Ovary (tissue), 9 donors: Measurements from ENCODE around the gene SAMD5. TPM values are rescaled to one million over a fixed set of nuclear protein-coding genes. Genes with fewer than 3 reads are reported as not detected.

Source experiments
- DNase-seq, 5 donors: peaks; one replicate each; pipeline ENCODE4 v3.0.0-alpha.2; 2019 to 2020
- H3K27ac ChIP-seq, 2 donors: fragments of 200-600 bp; one replicate each; pipeline versions ENCODE4 v1.5.1 to v1.8.0; 2019 to 2022
- H3K27me3 ChIP-seq: fragments of 200-600 bp; one replicate; pipeline ENCODE4 v1.8.0; 2022
- H3K36me3 ChIP-seq: fragments of 200-600 bp; sonication (generic); one replicate; pipeline ENCODE4 v1.5.1; 2019
- H3K4me1 ChIP-seq: one replicate; pipeline ENCODE4 v1.8.1; 2013; ENCODE audit warnings: mild to moderate bottlenecking, moderate library complexity; ENCODE audit not compliant: insufficient read depth
- H3K4me3 ChIP-seq: fragments of 200-600 bp; sonication (generic); one replicate; pipeline ENCODE4 v1.5.1; 2017
- H3K9me3 ChIP-seq, 2 donors: fragments of 200-600 bp in 1 of 2; sonication (generic) in 1 of 2; one replicate each; pipeline versions ENCODE4 v1.5.1 to v1.8.1; 2013 to 2019; ENCODE audit warnings: mild to moderate bottlenecking in 1 of 2, moderate library complexity in 1 of 2
- EP300 ChIP-seq: sonication (generic); formaldehyde crosslinking; IDR thresholded peaks from one replicate; pipeline ENCODE4 v1.6.1; 2017; ENCODE audit warnings: antibody characterized with exemption
- POLR2A ChIP-seq: fragments of 450-650 bp; IDR thresholded peaks from one replicate; pipeline ENCODE4 v1.6.1; 2017; ENCODE audit warnings: antibody characterized with exemption, mild to moderate bottlenecking, moderate library complexity
- WGBS, 3 donors: extraction: QIAGEN DNeasy Blood & Tissue Kit in 1 of 3; methylation state at CpG; one replicate each; pipeline versions ENCODE4 v1.1.5 to v1.1.7; 2013 to 2017; 5-methylcytosine and 5-hydroxymethylcytosine counted together
- intact Hi-C, 4 donors: fragments of 100-400 bp; cut with DNase I; formaldehyde crosslinking; loops; one replicate each; pipeline versions ENCODE4 v1.11.0 to v1.15.1; 2022 to 2023
- polyA plus RNA-seq, 2 donors: library from polyadenylated mRNA; stranded (reverse); fragments of 200-250 nt in 1 of 2; fragments of 350-450 nt in 1 of 2; fragmentation: Illumina TruSeq in 1 of 2; extraction: RNeasy Lipid Tissue Mini Kit (QIAGEN cat#74804) in 1 of 2; gene quantifications; one replicate each; pipeline ENCODE4 v1.2.3, GENCODE V29; 2013 to 2014
- total RNA-seq, 7 donors: library from RNA; depleted of rRNA in 2 of 7; stranded (reverse); fragments of >200 nt in 2 of 7; fragmentation: NEBNext Ultra II Directional in 3 of 7; extraction: Animal tissue kit (Norgen Biotek cat#: 25700) in 3 of 7; gene quantifications; one replicate each; pipeline versions ENCODE4 v1.1.0 to v1.2.4, GENCODE V29; 2016 to 2023
- TF ChIP-seq, protein P1 (sequence below), 3 donors: fragments of 450-650 bp in 2 of 3; fragments of 200-600 bp in 1 of 3; IDR thresholded peaks; one replicate each; pipeline versions ENCODE4 v1.5.1 to v1.8.0; 2016 to 2022; ENCODE audit warnings: antibody characterized with exemption in 3 of 3, mild to moderate bottlenecking in 1 of 3
- donor health status: DM: no; HTN: no; CAD: no; lungs with moderate emphysema.
- donor health status: DM: no; HTN: no; CAD: no.
- donor health status: Bipolar disorder and iron deficiency.
- donor health status: DM: yes; HTN: yes; CAD: no.
- donor health status: DM: no; HTN: no; CAD: no.
- donor health status: DM: yes; HTN: yes; CAD: no.

The SAMD5 gene
- total and polyA plus RNA-seq, 9 donors: 0.13 to 3.9 (median 1.6) TPM

DNA sequence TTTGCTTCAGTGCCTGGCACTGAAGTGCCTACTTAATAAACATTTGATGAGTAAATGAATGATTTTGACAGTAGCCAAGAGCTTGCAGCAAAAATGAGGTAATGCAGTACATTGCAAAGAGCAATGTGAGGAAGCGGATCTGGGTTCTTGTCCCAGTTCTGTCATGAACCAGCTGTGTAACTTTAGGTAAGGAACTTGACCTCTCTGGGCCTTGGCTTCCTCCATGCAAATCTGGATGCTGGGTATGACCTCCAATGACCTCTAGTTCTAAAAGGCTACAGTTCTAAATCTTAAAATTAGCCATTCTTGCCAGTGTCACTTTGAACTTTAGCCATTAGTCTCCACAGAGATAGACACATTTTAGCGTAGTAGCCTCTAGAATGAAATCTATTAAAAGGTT, 3.6 kb upstream of the SAMD5 start:
- DNase-seq: no peak
- WGBS, 3 donors: 89 to 94% (median 91%) methylated on average over 2 of the region's 2 CpGs
- H3K27ac ChIP-seq: no peak overlapping the region

DNA sequence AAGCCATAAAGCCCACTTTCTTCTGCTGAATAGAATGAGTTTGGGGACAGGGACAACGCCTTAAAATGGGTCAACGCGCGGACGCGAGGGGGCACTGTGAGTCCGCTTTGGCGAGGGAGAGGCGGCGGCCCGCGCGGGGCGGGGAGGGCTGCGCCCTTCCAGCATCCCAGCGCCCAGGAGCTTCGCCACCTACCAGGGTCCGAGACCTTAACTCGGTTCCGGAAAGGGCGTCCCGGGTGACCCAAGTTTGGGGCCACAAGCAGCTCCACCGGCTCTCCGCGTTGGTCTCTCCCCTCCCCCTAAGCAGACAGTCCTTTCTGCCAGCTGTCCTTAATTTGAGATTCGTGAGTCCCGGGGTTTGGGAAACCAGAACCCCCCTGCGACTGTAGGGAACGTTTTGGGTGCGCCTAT, 1.8 kb upstream of the SAMD5 start:
- peak overlapping the region; percentile 45 for H3K4me3 ChIP-seq
- WGBS, 3 donors: 1 to 3% (median 1%) methylated on average over 30 of the region's 30 CpGs
- no peaks in the 10 kb centered on the region for H3K36me3 ChIP-seq
- peak; percentile 16 to 83 (median 78) for DNase-seq
- peaks cover 2% of the 10 kb centered on the region for H3K4me1 ChIP-seq
- TF ChIP-seq, protein P1, sequence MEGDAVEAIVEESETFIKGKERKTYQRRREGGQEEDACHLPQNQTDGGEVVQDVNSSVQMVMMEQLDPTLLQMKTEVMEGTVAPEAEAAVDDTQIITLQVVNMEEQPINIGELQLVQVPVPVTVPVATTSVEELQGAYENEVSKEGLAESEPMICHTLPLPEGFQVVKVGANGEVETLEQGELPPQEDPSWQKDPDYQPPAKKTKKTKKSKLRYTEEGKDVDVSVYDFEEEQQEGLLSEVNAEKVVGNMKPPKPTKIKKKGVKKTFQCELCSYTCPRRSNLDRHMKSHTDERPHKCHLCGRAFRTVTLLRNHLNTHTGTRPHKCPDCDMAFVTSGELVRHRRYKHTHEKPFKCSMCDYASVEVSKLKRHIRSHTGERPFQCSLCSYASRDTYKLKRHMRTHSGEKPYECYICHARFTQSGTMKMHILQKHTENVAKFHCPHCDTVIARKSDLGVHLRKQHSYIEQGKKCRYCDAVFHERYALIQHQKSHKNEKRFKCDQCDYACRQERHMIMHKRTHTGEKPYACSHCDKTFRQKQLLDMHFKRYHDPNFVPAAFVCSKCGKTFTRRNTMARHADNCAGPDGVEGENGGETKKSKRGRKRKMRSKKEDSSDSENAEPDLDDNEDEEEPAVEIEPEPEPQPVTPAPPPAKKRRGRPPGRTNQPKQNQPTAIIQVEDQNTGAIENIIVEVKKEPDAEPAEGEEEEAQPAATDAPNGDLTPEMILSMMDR (IDR thresholded peaks at IDR 0.05): peak in 2 of 3 donors; percentile 70 to 74
- no peak for TF ChIP-seq EP300
- no peak overlapping the region for H3K27ac ChIP-seq
- H3K9me3 ChIP-seq: no peaks in the 10 kb centered on the region
- intact Hi-C loops: loop anchor here in 3 of 4 donors (5.0 to 10.0 kb wide), 5 partner anchors 638 to 961 kb away; no protein-coding TSS in a partner anchor
- H3K27me3 ChIP-seq: no peaks in the 10 kb centered on the region

More for the DNA sequence above, 3.6 kb upstream of the SAMD5 start:
- intact Hi-C loops: loop anchor here in 3 of 4 donors (5.0 to 10.0 kb wide), 5 partner anchors 640 to 962 kb away; no protein-coding TSS in a partner anchor
- no peak for TF ChIP-seq POLR2A
- TF ChIP-seq, protein P1 (IDR thresholded peaks at IDR 0.05): no peak
- no peak for TF ChIP-seq EP300
- no peaks in the 10 kb centered on the region for H3K36me3 ChIP-seq
- no peaks in the 10 kb centered on the region for H3K9me3 ChIP-seq
- no peaks in the 10 kb centered on the region for H3K27me3 ChIP-seq
- no peak overlapping the region for H3K4me3 ChIP-seq
- H3K4me1 ChIP-seq: peaks cover 1% of the 10 kb centered on the region

DNA sequence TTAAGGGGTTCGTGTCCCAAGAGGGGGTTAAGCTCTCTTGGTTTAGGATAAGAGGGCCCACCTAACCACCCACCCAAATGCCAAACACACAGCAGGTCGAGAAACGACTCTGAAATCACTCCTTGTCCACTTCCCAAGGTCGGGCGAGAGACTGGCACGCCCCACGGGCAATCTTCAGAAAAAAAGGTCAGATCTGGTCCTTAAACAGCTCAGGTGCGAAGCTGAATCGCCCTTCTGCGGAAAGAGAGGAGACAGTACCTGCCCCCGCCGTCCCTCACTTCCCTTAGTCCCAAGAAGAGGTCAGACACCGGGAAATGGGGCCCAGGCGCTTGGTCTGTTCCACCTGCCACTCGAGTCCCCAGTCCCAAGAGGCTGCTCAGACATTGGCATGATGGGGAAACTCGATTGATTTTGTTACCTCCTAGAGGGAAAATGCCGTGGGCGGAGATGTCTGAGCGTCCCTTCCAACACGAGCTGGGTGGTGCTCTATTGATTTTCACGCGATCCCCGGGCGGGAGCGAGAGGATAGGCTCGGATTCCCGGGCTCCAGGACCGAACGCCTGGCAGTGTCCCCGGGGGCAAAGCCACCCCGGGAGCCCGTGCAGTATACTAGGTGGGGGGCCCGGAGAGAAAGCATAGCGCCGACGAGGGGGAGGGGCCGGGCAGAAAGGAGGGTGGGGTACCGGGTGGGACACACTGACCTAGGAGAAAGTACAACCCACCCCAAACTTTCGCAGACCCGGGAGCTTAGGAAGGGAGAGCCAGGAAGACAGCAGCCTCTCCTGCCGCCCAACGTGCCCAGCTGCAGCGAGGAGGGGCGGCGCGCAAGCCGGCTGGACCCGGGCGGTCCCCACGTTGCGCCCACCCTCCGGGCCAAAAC, 1.1 kb upstream of the SAMD5 start:
- peak in 3 of 5 donors; percentile 19 to 34 (median 31) for DNase-seq
- H3K27me3 ChIP-seq: no peaks in the 10 kb centered on the region
- 0 to 1% (median 1%) methylated on average over 51 to 52 of the region's 52 CpGs for WGBS, 3 donors
- H3K27ac ChIP-seq: no peak overlapping the region
- H3K9me3 ChIP-seq: no peaks in the 10 kb centered on the region
- H3K4me1 ChIP-seq: peaks cover 2% of the 10 kb centered on the region
- TF ChIP-seq POLR2A (no peak), EP300 (no peak)
- TF ChIP-seq, protein P1 (IDR thresholded peaks at IDR 0.05): no peak
- H3K36me3 ChIP-seq: no peaks in the 10 kb centered on the region
- peak overlapping the region; percentile 45 for H3K4me3 ChIP-seq
- intact Hi-C loops: loop anchor here in 3 of 4 donors (5.0 to 10.0 kb wide), 5 partner anchors 637 to 960 kb away; no protein-coding TSS in a partner anchor

DNA sequence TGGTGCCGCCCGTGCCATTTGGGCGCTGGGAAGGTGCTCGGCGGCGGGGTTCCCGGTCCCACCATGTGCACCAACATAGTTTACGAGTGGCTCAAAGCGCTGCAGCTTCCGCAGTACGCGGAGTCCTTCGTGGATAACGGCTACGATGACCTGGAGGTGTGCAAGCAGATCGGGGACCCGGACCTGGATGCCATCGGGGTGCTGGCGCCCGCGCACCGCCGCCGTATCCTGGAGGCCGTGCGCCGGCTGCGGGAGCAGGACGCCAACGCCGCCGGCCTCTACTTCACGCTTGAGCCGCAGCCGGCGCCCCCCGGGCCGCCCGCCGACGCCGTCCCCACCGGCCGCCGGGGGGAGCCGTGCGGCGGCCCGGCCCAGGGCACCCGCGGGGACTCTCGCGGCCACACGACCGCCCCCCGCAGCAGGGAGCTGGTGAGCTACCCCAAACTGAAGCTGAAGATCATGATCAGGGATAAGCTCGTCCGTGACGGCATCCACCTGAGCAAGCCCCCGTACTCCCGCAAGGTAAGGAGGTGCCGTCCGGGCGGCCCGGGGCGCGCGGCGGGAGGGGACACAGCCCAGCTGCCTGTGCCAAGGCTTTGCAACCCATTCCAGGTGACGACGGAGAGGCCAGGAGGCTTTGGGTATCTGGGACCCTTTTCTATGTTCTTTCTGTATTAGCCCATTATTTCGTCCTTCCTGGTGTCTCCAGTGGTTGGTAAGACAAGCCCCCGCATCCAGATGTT, 547 bp downstream of the SAMD5 start:
- Histone ChIP-seq H3K4me3 (peak overlapping the region; percentile 45), H3K36me3 (no peaks in the 10 kb centered on the region), H3K9me3 (no peaks in the 10 kb centered on the region), H3K4me1 (peaks cover 2% of the 10 kb centered on the region), H3K27me3 (no peaks in the 10 kb centered on the region), H3K27ac (no peak overlapping the region)
- TF ChIP-seq POLR2A (no peak), EP300 (no peak)
- TF ChIP-seq, protein P1 (IDR thresholded peaks at IDR 0.05): no peak
- 0 to 1% (median 1%) methylated on average over 67 to 73 of the region's 73 CpGs for WGBS, 3 donors
- peak in 3 of 5 donors; percentile 17 to 37 (median 36) for DNase-seq
- intact Hi-C loops: loop anchor here in 3 of 4 donors (5.0 to 10.0 kb wide), 5 partner anchors 636 to 958 kb away; no protein-coding TSS in a partner anchor
